ENCODE measurements around the gene UBE2J2. TPM values are rescaled to one million over a fixed set of nuclear protein-coding genes. Genes with fewer than 3 reads are reported as not detected.

UBE2J2 gene
- total RNA-seq, 4 donors from 2014 or later = 9.5 to 66.1 (median 49.8) TPM

GRCh38 chr1:1272341-1273208, 1.1 kb downstream of the UBE2J2 start:
- intact Hi-C loops (cut with DNase I; ENCODE audit: low total_unique reads) = no loop called here
- DNase-seq = no peak
- Histone ChIP-seq H3K36me3 (no peaks in the 10 kb centered on the region), H3K27ac (peak overlapping the region; percentile 84 to 92), H3K4me1 (peaks cover 12 to 22% of the 10 kb centered on the region in 2 donors), H3K27me3 (no peaks in the 10 kb centered on the region), H3K4me3 (peak overlapping the region; percentile 93 to 94), H3K9me3 (no peaks in the 10 kb centered on the region)
- TF ChIP-seq, protein P1, sequence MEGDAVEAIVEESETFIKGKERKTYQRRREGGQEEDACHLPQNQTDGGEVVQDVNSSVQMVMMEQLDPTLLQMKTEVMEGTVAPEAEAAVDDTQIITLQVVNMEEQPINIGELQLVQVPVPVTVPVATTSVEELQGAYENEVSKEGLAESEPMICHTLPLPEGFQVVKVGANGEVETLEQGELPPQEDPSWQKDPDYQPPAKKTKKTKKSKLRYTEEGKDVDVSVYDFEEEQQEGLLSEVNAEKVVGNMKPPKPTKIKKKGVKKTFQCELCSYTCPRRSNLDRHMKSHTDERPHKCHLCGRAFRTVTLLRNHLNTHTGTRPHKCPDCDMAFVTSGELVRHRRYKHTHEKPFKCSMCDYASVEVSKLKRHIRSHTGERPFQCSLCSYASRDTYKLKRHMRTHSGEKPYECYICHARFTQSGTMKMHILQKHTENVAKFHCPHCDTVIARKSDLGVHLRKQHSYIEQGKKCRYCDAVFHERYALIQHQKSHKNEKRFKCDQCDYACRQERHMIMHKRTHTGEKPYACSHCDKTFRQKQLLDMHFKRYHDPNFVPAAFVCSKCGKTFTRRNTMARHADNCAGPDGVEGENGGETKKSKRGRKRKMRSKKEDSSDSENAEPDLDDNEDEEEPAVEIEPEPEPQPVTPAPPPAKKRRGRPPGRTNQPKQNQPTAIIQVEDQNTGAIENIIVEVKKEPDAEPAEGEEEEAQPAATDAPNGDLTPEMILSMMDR (IDR thresholded peaks at IDR 0.05) = no peak
- no peak for TF ChIP-seq POLR2A (IDR thresholded peaks at IDR 0.05)

- Histone ChIP-seq H3K4me1 (peaks cover 12 to 22% of the 10 kb centered on the region in 2 donors), H3K4me3 (no peak overlapping the region), H3K27me3 (no peaks in the 10 kb centered on the region), H3K27ac (no peak overlapping the region), H3K36me3 (no peaks in the 10 kb centered on the region), H3K9me3 (no peaks in the 10 kb centered on the region)
- intact Hi-C loops (cut with DNase I; ENCODE audit: low total_unique reads) = no loop called here
- DNase-seq = no peak
- TF ChIP-seq, protein P1 (IDR thresholded peaks at IDR 0.05) = no peak
- TF ChIP-seq POLR2A (IDR thresholded peaks at IDR 0.05) = no peak
Measured at GRCh38 chr1:1270813-1271212, 2.8 kb downstream of the UBE2J2 start.

- intact Hi-C loops (cut with DNase I; ENCODE audit: low total_unique reads) = no loop called here
- Histone ChIP-seq H3K36me3 (no peaks in the 10 kb centered on the region), H3K4me1 (peaks cover 12 to 16% of the 10 kb centered on the region in 2 donors), H3K27ac (no peak overlapping the region), H3K4me3 (no peak overlapping the region), H3K9me3 (no peaks in the 10 kb centered on the region), H3K27me3 (no peaks in the 10 kb centered on the region)
- TF ChIP-seq, protein P1 (IDR thresholded peaks at IDR 0.05) = no peak
- no peak for TF ChIP-seq POLR2A (IDR thresholded peaks at IDR 0.05)
- DNase-seq = no peak
Measured at GRCh38 chr1:1268284-1268682, 5.4 kb downstream of the UBE2J2 start.

DNA sequence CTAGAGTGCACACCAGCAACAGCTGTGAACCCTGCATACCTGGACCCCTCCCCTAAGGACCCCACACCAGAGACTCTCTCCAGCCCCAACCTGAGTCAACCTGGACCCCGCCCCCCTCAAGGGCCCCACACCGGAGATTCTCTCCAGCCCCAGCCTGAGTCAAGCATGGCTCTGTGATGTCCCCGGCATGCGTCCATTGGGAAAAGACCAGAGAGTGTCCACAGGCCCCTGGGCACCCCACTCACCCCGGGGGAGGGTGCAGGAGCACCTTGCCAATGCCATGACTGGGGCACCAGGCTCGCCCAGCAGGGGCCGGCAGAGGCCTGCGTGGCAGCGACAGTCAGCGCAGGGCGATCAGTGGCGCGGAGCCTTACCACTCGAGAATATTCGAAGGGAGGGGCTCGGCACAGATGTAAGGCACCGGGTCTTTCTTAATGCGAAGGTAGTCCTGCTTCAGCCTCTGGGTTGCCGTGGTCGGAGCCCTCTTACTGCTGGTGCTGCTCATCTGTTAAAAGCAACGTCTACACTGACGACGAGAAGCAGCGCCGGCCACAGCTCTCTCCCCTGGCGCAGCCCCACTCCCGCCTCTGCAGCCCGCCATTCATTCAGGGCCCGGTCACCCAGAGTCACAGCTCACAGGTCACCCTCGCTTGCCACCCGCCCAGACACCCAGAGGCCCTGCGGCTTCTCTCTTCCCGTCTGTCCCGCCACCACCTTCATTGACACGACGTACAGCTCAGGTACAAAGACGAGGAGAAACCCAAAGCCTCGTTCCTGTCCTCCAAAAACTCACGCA, 6.0 kb downstream of the UBE2J2 start:
- peaks cover 12 to 16% of the 10 kb centered on the region in 2 donors for H3K4me1 ChIP-seq
- no peak for DNase-seq
- intact Hi-C loops (cut with DNase I; ENCODE audit: low total_unique reads) = no loop called here
- no peak overlapping the region for H3K4me3 ChIP-seq
- TF ChIP-seq, protein P1 (IDR thresholded peaks at IDR 0.05) = no peak
- no peak for TF ChIP-seq POLR2A (IDR thresholded peaks at IDR 0.05)
- no peaks in the 10 kb centered on the region for H3K36me3 ChIP-seq
- no peaks in the 10 kb centered on the region for H3K9me3 ChIP-seq
- H3K27me3 ChIP-seq = no peaks in the 10 kb centered on the region
- no peak overlapping the region for H3K27ac ChIP-seq

GRCh38 chr1:1264868-1265272, 8.8 kb downstream of the UBE2J2 start:
- Histone ChIP-seq H3K27me3 (no peaks in the 10 kb centered on the region), H3K4me1 (no peaks in the 10 kb centered on the region), H3K27ac (no peak overlapping the region), H3K36me3 (no peaks in the 10 kb centered on the region), H3K9me3 (no peaks in the 10 kb centered on the region), H3K4me3 (no peak overlapping the region)
- TF ChIP-seq, protein P1 (IDR thresholded peaks at IDR 0.05) = no peak
- TF ChIP-seq POLR2A (IDR thresholded peaks at IDR 0.05) = no peak
- DNase-seq = no peak
- intact Hi-C loops (cut with DNase I; ENCODE audit: low total_unique reads) = no loop called here
